Transverse colon (tissue), 4 donors: ENCODE measurements around the gene GID4. TPM values are rescaled to one million over a fixed set of nuclear protein-coding genes. Genes with fewer than 3 reads are reported as not detected.

ENCODE experiments used
- DNase-seq: peaks from one replicate; pipeline ENCODE4 v3.0.0-alpha.2; 2019
- H3K27ac ChIP-seq, 4 donors: fragments of 200-600 bp; sonication (generic); 2 replicates each; pipeline ENCODE4 v1.5.1; 2016 to 2018; ENCODE audit warnings: inconsistent platforms in 4 of 4
- H3K27me3 ChIP-seq: fragments of 200-600 bp; sonication (generic); 2 replicates; pipeline ENCODE4 v1.5.1; 2017; ENCODE audit warnings: inconsistent platforms
- H3K36me3 ChIP-seq, 4 donors: fragments of 200-600 bp; sonication (generic); 2 replicates each; pipeline ENCODE4 v1.5.1; 2017 to 2019; ENCODE audit warnings: inconsistent platforms in 4 of 4
- H3K4me1 ChIP-seq, 4 donors: fragments of 200-600 bp; sonication (generic); 2 replicates each; pipeline ENCODE4 v1.5.1; 2017 to 2020; ENCODE audit warnings: inconsistent platforms in 4 of 4
- H3K4me3 ChIP-seq, 4 donors: fragments of 200-600 bp; sonication (generic); 1 replicate in 1 of 4; 2 replicates in 3 of 4; pipeline versions ENCODE4 v1.5.1 to v1.6.1; 2017 to 2019; ENCODE audit warnings: inconsistent platforms in 4 of 4
- H3K9me3 ChIP-seq, 2 donors: fragments of 200-600 bp; sonication (generic); 2 replicates each; pipeline ENCODE4 v1.5.1; 2017 to 2019; ENCODE audit warnings: inconsistent platforms in 2 of 2
- EP300 ChIP-seq: sonication (generic); formaldehyde crosslinking; IDR thresholded peaks from one replicate; pipeline ENCODE4 v1.6.1; 2017; ENCODE audit warnings: antibody characterized with exemption, low read depth
- POLR2A ChIP-seq: fragments of 450-650 bp; IDR thresholded peaks from one replicate; pipeline ENCODE4 v1.6.1; 2016; ENCODE audit warnings: antibody characterized with exemption, mild to moderate bottlenecking, moderate library complexity
- POLR2AphosphoS5 ChIP-seq, 3 donors: sonication (generic); formaldehyde crosslinking; IDR thresholded peaks; one replicate each; pipeline ENCODE4 v1.6.1; 2016; ENCODE audit warnings: antibody characterized with exemption in 3 of 3
- WGBS, 2 donors: methylation state at CpG; one replicate each; pipeline ENCODE4 v1.1.5; 2018; ENCODE audit warnings: low coverage in 1 of 2; 5-methylcytosine and 5-hydroxymethylcytosine counted together
- in situ Hi-C, 4 donors: fragments of 200-750 bp; cut with MboI; loops; one replicate each; pipeline versions ENCODE4 v1.15.0 to v1.15.1; 2017; ENCODE audit warnings: low sequenced_read_pairs in 3 of 4, low pct_ligation_motif_present in 1 of 4, low pct_unique_long_range_greater_than_20kb in 1 of 4
- intact Hi-C: fragments of 100-400 bp; cut with DNase I; formaldehyde crosslinking; loops from one replicate; pipeline ENCODE4 v1.15.1; 2023; ENCODE audit warnings: low total_unique reads
- total RNA-seq, 4 donors: library from RNA; depleted of rRNA; stranded (reverse); fragments of >200 nt; gene quantifications; one replicate each; pipeline ENCODE4 v1.1.0, GENCODE V29; 2016
- TF ChIP-seq, protein P1 (sequence below), 5 experiments: fragments of 200-600 bp in 3 of 5; fragments of 450-650 bp in 2 of 5; sonication (generic) in 3 of 5; IDR thresholded peaks; 1 replicate in 2 of 5; 2 replicates in 3 of 5; pipeline ENCODE4 v1.5.1; 2016 to 2017; ENCODE audit warnings: antibody characterized with exemption in 5 of 5, inconsistent platforms in 3 of 5, mild to moderate bottlenecking in 2 of 5, moderate library complexity in 1 of 5

GID4 gene
- total RNA-seq, 4 donors from 2014 or later = 7.0 to 39.6 (median 9.4) TPM

DNA sequence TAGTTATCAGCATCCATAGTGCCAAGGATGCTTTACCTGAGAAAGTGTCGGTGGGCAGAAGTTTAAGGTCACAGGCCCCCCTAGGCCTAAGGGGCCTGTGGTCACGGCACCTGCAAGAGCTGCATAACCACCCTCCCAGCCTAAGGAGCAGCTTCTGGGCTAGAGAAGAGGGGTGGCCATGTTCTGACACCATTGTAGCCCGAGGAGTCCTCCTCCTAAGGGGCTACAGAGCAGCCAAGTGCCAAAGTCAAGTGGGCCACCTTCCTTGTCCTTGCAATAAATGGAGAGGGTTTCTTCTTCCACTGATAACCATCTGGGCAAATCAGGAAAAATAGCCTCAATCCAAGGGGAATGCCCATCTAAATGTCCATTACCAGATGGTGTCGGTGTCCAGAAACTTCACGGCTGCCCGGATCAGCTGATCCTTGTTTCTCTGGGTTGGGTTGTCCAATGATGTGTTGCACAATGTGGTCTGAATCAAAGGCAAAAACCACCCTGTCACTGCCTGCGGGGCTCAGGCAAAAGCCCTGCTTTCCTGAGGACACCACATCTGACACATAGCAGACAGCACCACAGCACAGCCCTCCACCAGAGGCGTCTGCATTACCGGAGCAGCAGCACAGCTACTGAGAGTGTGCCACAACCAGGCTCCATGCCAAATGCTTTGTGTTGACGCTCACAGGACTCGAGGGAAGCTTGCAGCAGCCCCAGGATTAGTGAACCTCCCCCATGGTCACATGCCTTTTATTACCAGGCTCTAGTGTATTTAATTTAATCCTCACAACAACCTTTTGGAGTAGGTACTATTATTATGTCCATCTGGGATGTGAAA, 13.0 kb upstream of the GID4 start:
- no peak for DNase-seq
- intact Hi-C loops = no loop called here
- Histone ChIP-seq H3K36me3 (peaks cover 0 to 5% (median 0%) of the 10 kb centered on the region in 4 donors), H3K4me3 (no peak overlapping the region), H3K9me3 (no peaks in the 10 kb centered on the region), H3K27me3 (no peaks in the 10 kb centered on the region), H3K27ac (no peak overlapping the region), H3K4me1 (no peaks in the 10 kb centered on the region)
- 79% methylated on average over 11 of the region's 11 CpGs; no CpG with 5 or more reads in 1 of the 2 donors for WGBS, 2 donors
- in situ Hi-C loops = loop anchor here (10.0 to 25.0 kb wide), 5 partner anchors 51 to 351 kb away; partner anchors contain the start of genes DRC3 (in 1 of the 4), RAI1 (in 1 of the 4) and TOM1L2 (in 1 of the 4)
- TF ChIP-seq POLR2AphosphoS5 (IDR thresholded peaks at IDR 0.05) (no peak), EP300 (no peak), POLR2A (no peak)
- TF ChIP-seq, protein P1, sequence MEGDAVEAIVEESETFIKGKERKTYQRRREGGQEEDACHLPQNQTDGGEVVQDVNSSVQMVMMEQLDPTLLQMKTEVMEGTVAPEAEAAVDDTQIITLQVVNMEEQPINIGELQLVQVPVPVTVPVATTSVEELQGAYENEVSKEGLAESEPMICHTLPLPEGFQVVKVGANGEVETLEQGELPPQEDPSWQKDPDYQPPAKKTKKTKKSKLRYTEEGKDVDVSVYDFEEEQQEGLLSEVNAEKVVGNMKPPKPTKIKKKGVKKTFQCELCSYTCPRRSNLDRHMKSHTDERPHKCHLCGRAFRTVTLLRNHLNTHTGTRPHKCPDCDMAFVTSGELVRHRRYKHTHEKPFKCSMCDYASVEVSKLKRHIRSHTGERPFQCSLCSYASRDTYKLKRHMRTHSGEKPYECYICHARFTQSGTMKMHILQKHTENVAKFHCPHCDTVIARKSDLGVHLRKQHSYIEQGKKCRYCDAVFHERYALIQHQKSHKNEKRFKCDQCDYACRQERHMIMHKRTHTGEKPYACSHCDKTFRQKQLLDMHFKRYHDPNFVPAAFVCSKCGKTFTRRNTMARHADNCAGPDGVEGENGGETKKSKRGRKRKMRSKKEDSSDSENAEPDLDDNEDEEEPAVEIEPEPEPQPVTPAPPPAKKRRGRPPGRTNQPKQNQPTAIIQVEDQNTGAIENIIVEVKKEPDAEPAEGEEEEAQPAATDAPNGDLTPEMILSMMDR (IDR thresholded peaks at IDR 0.05) = no peak

DNA sequence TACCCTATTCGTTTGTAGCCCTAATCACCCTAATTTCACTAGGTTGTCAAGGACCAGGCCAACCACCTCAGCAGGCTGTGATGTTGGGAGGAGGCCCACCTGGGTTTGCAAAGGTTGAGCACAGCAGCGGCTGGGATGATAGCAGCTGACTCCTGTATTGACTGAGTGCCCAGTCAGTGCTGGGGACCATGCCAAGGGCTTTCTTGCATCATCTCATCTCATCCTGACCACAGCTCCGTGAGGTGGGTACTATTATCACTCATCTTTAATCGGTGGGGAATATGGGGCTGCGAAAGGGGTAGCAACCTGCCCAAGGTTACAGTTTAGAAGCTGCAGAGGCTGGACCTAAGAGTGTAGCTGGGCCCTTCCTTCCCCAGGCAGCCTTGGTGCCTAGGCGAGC, 11.9 kb upstream of the GID4 start:
- Histone ChIP-seq H3K4me3 (no peak overlapping the region), H3K36me3 (peaks cover 0 to 5% (median 0%) of the 10 kb centered on the region in 4 donors), H3K9me3 (no peaks in the 10 kb centered on the region), H3K4me1 (no peaks in the 10 kb centered on the region), H3K27ac (no peak overlapping the region), H3K27me3 (no peaks in the 10 kb centered on the region)
- intact Hi-C loops = no loop called here
- TF ChIP-seq POLR2A (no peak), EP300 (no peak), POLR2AphosphoS5 (IDR thresholded peaks at IDR 0.05) (no peak)
- TF ChIP-seq, protein P1 (IDR thresholded peaks at IDR 0.05) = no peak
- in situ Hi-C loops = loop anchor here (10.0 to 25.0 kb wide), 5 partner anchors 52 to 352 kb away; partner anchors contain the start of genes DRC3 (in 1 of the 4), RAI1 (in 1 of the 4) and TOM1L2 (in 1 of the 4)
- DNase-seq = no peak
- WGBS, 2 donors = 83 to 100% methylated on average over 3 to 6 of the region's 6 CpGs

DNA sequence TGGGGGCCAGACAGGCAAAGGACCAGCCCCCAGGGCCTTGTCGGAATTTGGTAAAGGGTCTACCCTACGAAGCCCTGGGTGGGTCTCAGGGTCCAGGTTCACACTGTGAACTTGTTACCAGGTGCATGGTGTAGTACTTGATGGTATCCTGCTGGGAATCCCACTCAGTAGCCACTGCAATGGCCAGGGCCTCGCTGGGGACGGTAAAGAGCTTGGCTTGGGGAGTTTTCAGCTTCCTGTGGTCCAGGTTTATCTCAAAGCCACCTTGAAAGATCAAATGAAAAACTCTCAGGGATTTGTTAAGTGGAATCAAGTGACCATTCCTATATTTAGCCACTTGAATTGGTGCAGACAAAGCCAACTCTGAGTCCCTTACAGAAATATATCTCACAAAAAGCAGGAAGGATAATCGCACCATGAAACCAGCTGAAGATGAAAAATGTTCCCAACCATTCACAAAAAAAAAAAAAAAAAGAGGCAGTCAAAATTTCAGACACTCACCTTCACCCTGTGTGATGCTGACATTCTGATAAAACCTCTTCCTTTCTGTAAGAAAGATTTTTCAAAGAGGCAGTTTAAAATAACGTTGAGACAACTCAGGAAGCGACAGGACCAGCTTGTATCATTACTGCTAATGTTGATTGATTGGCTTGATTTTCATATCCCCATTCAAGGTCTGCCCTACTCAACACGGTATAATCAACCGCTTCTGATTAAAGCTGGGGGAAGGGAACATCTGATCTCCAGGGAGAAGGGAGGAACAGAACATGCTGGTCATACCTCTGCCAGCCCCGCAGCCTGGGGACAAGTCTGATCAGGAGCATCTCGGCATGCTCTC, 10.9 kb upstream of the GID4 start:
- Histone ChIP-seq H3K4me3 (no peak overlapping the region), H3K9me3 (no peaks in the 10 kb centered on the region), H3K36me3 (peaks cover 0 to 5% (median 0%) of the 10 kb centered on the region in 4 donors), H3K27ac (no peak overlapping the region), H3K4me1 (peaks cover 0 to 2% (median 0%) of the 10 kb centered on the region in 4 donors), H3K27me3 (no peaks in the 10 kb centered on the region)
- DNase-seq = no peak
- intact Hi-C loops (no loop called here), in situ Hi-C loops (loop anchor here (10.0 to 25.0 kb wide), 5 partner anchors 54 to 354 kb away; partner anchors contain the start of genes DRC3 (in 1 of the 4), RAI1 (in 1 of the 4) and TOM1L2 (in 1 of the 4))
- WGBS, 2 donors = 92 to 95% methylated on average over 3 to 11 of the region's 11 CpGs
- TF ChIP-seq EP300 (no peak), POLR2A (no peak), POLR2AphosphoS5 (IDR thresholded peaks at IDR 0.05) (no peak)
- TF ChIP-seq, protein P1 (IDR thresholded peaks at IDR 0.05) = no peak
